ENCODE data around the gene DSCAM. TPM values are rescaled to one million over a fixed set of nuclear protein-coding genes. Genes with fewer than 3 reads are reported as not detected.

DSCAM gene
- total RNA-seq, 1 donor from 2014 or later: not detected

DNA sequence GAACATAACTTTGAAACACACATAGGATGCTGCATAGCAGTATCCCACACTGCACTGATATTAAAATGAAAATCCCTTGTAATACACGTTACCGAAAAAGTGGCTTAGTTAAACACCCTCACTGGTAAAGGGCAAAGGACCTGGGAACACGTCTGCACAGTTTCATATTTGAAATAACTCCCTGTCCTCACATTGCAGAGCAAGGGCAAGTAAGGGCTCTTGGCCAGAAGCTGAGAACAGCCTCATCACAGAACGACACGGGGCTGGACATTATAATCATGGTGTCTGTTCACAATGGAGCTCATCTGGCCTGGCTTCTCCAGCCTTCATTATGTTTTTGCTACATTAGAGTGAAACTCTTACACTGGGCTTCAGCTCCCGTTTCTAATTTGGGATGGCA lies 772.8 kb downstream of the DSCAM start:
- H3K27me3 Mint-ChIP-seq (ENCODE audit: unreplicated experiment): no peaks in the 10 kb centered on the region
- H3K9me3 Mint-ChIP-seq (ENCODE audit: unreplicated experiment): peaks cover 20% of the 10 kb centered on the region
- no peak overlapping the region for H3K27ac Mint-ChIP-seq (ENCODE audit: unreplicated experiment)
- no peaks in the 10 kb centered on the region for H3K36me3 Mint-ChIP-seq (ENCODE audit: unreplicated experiment)
- no peaks in the 10 kb centered on the region for H3K4me1 Mint-ChIP-seq (ENCODE audit: unreplicated experiment)
- DNase-seq (ENCODE audit: extremely low spot score, unreplicated experiment): no peak
- TF ChIP-seq, protein P1, sequence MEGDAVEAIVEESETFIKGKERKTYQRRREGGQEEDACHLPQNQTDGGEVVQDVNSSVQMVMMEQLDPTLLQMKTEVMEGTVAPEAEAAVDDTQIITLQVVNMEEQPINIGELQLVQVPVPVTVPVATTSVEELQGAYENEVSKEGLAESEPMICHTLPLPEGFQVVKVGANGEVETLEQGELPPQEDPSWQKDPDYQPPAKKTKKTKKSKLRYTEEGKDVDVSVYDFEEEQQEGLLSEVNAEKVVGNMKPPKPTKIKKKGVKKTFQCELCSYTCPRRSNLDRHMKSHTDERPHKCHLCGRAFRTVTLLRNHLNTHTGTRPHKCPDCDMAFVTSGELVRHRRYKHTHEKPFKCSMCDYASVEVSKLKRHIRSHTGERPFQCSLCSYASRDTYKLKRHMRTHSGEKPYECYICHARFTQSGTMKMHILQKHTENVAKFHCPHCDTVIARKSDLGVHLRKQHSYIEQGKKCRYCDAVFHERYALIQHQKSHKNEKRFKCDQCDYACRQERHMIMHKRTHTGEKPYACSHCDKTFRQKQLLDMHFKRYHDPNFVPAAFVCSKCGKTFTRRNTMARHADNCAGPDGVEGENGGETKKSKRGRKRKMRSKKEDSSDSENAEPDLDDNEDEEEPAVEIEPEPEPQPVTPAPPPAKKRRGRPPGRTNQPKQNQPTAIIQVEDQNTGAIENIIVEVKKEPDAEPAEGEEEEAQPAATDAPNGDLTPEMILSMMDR (IDR thresholded peaks at IDR 0.05): no peak
- no peak overlapping the region for H3K4me3 Mint-ChIP-seq (ENCODE audit: unreplicated experiment)

DNA sequence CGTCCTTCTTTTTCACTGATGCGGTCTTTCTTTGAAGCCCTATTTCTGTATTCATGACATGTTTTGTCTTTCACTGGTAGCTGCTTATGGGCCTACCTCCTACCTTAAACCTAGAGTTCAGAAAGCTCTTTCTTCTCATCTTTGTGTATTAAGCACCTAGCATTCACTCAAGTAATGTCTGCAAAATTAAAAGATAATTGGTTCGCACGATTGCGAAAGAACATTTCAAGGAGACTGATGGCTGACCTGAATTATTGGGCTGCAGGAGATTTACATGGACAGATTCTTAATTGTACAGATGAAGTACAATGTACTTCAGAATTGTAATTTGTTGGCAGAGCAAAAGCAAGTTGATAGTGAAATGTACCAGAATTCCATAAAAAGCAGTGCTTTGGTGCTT lies 773.3 kb downstream of the DSCAM start:
- Mint-ChIP-seq H3K4me3 (ENCODE audit: unreplicated experiment) (no peak overlapping the region), H3K27me3 (ENCODE audit: unreplicated experiment) (no peaks in the 10 kb centered on the region), H3K27ac (ENCODE audit: unreplicated experiment) (no peak overlapping the region), H3K9me3 (ENCODE audit: unreplicated experiment) (peaks cover 17% of the 10 kb centered on the region), H3K4me1 (ENCODE audit: unreplicated experiment) (no peaks in the 10 kb centered on the region), H3K36me3 (ENCODE audit: unreplicated experiment) (no peaks in the 10 kb centered on the region)
- TF ChIP-seq, protein P1 (IDR thresholded peaks at IDR 0.05): no peak
- DNase-seq (ENCODE audit: extremely low spot score, unreplicated experiment): no peak

DNA sequence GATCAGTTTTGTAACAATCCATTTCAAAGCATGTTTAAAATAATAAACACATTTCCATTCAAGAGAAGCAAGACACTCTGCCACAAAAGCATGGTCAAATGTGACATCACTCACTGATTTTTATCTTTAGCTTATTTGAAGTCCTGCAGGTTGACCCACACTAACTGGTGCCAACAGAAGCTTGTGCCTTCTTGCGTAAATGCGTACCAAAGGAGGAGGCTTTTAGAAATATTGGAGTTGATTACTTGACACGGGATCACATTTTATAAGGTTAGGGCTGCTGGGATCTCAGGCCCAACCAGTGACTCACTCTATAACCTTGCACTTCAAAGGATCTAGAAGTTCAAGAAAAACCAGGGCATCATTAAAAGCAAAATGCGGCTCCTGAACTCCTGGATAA lies 776.1 kb downstream of the DSCAM start:
- Mint-ChIP-seq H3K9me3 (ENCODE audit: unreplicated experiment) (peaks cover 20% of the 10 kb centered on the region), H3K4me1 (ENCODE audit: unreplicated experiment) (no peaks in the 10 kb centered on the region), H3K4me3 (ENCODE audit: unreplicated experiment) (no peak overlapping the region), H3K36me3 (ENCODE audit: unreplicated experiment) (no peaks in the 10 kb centered on the region), H3K27ac (ENCODE audit: unreplicated experiment) (no peak overlapping the region), H3K27me3 (ENCODE audit: unreplicated experiment) (no peaks in the 10 kb centered on the region)
- no peak for DNase-seq (ENCODE audit: extremely low spot score, unreplicated experiment)
- TF ChIP-seq, protein P1 (IDR thresholded peaks at IDR 0.05): no peak

DNA sequence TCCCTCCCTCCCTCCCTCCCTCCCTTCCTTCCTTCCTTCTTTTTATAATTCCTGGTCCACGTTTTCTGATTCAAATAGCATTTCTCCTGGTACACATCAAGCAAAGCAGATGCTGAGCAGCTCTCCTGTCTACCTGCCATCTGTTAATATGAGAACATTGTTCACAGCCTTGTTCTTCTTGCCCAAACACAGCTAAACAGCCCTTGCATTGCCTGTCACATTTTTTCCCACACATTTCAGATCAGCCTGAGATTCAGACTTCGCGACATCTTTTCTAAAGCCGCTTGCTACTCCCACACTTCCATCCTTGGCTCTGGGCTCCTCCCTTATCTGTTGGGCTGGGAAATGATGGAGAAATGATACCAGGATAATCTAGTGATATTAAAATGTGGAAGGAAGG lies 779.2 kb downstream of the DSCAM start:
- TF ChIP-seq, protein P1 (IDR thresholded peaks at IDR 0.05): no peak
- Mint-ChIP-seq H3K9me3 (ENCODE audit: unreplicated experiment) (peaks cover 23% of the 10 kb centered on the region), H3K4me1 (ENCODE audit: unreplicated experiment) (no peaks in the 10 kb centered on the region), H3K27ac (ENCODE audit: unreplicated experiment) (no peak overlapping the region), H3K4me3 (ENCODE audit: unreplicated experiment) (no peak overlapping the region), H3K36me3 (ENCODE audit: unreplicated experiment) (no peaks in the 10 kb centered on the region), H3K27me3 (ENCODE audit: unreplicated experiment) (no peaks in the 10 kb centered on the region)
- no peak for DNase-seq (ENCODE audit: extremely low spot score, unreplicated experiment)

DNA sequence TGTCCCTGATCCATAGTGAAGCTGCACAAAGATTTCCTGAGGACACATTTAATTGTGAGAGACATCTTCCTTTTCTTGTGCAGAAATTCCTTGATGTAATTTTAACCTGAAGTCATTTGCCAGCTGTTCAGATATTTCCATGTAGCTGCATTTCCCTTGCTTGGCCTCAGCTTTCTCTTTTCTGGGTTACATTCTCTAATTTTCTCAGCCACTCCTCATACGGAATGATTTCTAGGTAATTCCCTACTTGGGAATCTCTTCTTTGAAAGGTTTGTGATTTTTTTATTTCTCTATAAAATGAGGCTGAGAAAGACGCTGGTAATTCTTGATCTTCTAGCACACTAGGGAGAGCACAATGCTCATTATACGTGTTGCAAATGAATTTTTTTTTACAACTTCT lies 780.7 kb downstream of the DSCAM start:
- no peaks in the 10 kb centered on the region for H3K27me3 Mint-ChIP-seq (ENCODE audit: unreplicated experiment)
- no peak overlapping the region for H3K4me3 Mint-ChIP-seq (ENCODE audit: unreplicated experiment)
- DNase-seq (ENCODE audit: extremely low spot score, unreplicated experiment): no peak
- peaks cover 30% of the 10 kb centered on the region for H3K9me3 Mint-ChIP-seq (ENCODE audit: unreplicated experiment)
- TF ChIP-seq, protein P1 (IDR thresholded peaks at IDR 0.05): no peak
- no peaks in the 10 kb centered on the region for H3K36me3 Mint-ChIP-seq (ENCODE audit: unreplicated experiment)
- no peaks in the 10 kb centered on the region for H3K4me1 Mint-ChIP-seq (ENCODE audit: unreplicated experiment)
- H3K27ac Mint-ChIP-seq (ENCODE audit: unreplicated experiment): no peak overlapping the region

Data from osteocyte (in vitro differentiated cells).